Measurements from ENCODE around the gene LYSMD3.

The LYSMD3 gene

GRCh38 chr5:90483206-90483605, 46.2 kb downstream of the LYSMD3 start:
- no peak for DNase-seq (ENCODE audit: low read depth in 2 of 3, low spot score in 2 of 3)

DNA sequence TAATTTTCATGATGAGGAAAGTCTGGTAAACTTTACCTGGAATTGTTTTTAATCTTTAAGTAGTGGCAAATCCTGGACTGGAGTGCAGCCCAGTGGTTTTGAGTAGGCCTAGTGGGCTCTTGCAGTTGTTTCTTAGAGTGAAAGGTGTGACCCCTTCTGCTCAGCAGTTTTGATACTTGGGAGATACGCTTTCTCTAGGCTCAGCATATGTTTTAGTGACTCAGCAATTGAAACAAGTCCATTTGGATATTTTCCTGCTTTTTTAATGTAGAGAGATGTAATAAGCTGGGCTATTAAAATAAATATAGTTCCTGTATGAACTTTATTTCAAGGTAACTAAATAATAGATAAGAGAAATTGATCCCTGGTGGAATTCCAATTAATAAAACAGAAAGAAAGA, 48.7 kb downstream of the LYSMD3 start:
- DNase-seq (ENCODE audit: low read depth in 2 of 3, low spot score in 2 of 3): no peak

DNA sequence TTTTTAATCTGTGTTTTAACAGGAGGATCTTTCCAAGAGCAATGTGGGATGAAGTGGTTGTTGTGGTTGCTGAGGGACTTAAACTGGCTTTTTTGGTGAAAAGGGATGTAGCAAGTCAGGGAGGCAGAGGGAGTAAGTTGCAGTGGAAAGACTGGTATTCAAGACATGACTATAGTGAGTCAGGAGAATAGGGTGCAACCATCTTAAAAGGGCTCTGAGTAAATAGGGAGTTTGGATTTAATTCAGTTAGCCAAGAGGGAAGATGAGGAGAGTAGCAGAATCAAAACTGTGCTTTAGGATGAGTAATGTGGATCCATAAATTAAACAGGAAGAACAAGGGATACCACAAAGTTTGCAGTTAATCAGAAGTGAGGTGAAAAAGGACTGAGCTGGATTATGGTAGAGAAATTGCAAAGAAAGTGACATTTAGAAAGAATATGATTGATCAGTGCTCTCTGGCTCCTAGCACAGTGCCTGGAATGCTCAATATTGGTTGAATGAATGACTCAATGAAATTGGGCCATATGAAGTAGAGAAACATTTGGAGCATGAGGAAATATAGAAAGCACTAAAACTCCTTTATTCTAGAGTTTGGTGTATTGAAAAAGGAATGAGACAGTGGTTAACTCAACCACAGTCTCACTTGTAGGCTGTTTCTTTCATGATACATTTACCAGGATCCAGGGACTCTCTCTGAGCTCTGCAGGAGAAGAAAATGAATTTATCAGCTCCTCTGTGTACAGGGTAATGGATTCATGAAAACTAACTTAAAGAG, 49.6 kb downstream of the LYSMD3 start:
- DNase-seq (ENCODE audit: low read depth in 2 of 3, low spot score in 2 of 3): no peak

DNA sequence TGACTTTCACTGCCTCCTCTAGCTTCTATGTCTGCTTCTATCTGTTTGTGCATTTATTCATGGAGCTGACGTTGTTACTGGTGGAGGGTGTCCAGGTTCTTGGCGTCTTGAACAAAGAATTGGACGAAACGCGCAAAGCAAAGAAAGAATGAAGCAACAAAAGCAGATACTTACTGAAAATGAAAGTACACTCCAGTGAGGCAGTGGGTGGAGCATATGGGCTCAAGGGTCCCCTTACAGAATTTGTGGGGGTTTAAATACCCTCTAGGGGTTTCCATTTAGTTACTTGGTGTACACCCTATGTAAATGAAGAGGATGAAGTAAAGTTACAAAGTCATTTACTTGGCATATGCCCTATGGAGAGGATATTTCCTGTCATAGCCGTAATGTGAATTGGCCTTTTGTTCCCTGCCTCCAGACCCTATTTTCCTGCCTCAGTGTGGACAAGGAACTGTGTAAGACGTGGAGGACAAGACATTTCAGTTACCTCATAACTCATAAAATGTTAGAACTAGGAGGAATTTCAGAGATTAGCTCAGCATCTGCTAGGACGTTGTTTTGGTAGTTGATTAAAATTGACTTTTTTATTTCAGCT, 51.7 kb downstream of the LYSMD3 start:
- DNase-seq (ENCODE audit: low read depth in 2 of 3, low spot score in 2 of 3): no peak

DNA sequence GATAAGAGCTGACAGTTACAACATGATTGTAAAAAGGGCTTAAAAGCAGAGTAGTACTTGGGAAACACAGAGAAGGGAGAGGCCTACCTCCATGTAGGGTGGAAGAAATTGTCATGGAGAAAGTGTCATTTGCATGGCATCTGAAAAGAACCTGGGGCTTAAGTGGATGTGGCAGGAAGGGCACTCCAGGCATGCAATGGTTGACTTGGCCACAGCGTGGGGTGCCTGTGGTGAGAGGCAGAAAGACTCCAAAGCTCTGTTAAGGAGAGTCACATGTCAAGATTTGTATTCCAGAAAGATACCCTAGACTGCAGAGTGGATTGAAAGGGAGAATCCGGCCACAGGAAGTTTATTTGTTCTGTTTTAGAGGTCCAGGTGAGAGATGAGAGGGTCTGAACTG, 52.3 kb downstream of the LYSMD3 start:
- DNase-seq (ENCODE audit: low read depth in 2 of 3, low spot score in 2 of 3): no peak

DNA sequence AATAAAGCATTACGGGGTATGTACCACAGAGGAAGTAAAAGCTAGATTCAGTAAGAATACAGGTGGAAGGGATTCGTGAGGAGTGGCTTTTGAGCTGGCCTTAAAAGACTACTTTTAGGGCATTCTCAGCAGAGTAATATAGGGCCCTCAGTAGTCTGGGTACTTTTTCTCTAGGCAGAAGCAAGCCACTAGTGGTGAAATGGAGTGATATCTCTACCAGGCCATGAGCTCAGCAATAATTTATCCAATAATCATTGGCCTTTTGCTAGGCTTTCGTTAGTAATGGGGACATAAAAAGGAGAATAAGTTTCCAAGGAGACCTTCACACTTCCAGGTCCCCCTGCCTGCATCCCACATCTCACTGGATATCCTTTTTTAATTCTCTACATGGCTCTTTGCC, 53.0 kb downstream of the LYSMD3 start:
- DNase-seq (ENCODE audit: low read depth in 2 of 3, low spot score in 2 of 3): no peak

DNA sequence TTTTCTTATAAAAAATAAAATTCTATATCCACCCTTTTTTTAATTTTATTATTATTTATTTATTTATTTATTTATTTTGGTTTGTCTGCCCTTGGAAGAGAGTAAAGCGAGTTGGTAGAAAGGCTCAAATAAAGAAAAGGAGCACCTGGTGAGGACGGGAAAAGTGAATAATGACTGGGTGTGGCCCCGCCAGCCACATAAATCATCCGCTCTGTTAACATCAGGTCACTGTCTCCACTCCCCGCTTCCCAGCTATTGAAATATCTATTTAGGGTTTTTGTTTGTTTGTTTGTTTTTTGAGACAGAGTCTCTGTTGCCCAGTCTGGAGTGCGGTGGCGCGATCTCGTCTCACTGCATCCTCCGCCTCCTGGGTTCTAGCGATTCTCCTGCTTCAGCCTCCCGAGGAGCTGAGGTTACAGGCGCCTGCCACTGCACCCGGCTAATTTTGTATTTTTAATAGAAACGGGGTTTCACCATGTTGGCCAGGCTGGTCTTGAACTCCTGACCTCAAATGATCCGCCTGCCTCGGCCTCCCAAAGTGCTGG, 53.9 kb downstream of the LYSMD3 start:
- DNase-seq (ENCODE audit: low read depth in 2 of 3, low spot score in 2 of 3): no peak

DNA sequence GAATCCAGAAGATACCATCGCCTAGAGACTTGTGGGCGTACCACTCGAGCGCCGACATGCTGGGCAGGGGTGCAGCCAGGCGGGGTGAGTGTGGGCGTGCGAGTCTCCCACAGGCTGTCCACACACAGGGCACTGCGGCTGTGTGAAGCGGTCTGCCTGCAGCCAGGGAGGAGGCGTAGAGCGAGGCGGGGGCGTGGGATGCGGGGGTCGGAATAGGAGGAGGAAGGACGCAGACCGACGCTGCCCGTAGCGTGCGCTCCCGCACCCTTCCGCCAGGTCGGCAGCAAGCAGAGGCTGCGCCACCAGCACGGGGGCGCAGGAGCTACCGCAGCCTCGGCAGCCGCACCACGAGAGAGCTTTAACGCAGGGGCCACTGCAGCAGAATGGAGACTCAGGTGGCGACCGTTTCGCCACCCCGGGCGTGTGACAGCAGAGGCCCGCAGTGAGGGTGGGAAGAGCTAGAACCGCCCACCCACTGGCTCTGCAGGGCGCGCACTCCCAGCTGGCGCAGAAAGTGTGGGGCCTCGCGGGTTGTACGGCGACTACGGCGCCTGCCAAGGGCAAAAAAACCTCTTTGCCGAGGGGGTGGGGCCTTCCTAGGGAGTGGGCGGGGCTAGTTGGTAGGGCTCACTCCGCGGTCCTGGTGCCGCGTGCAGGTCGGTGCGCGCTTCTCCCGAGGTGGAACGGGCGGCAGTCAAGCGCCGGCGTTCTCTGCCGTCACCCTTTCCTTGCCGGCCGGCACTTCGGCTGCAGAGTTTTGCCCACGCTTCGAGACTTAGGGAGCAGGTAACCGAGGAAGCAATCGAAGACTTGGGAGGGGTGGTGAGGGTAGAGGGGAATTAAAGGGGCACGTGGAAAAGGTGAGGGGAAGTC, 54.9 kb downstream of the LYSMD3 start, which contains the start of the genes MBLAC2 and POLR3G:
Gene MBLAC2 (minus strand): TSS at position 537 of the 873 bp plus-strand sequence. CDS start 479 bp downstream, at position 58.
Gene POLR3G (plus strand): TSS at position 630 of the 873 bp plus-strand sequence. CDS start 10,704 bp downstream, outside the sequence.
- peak; percentile 79 to 89 (median 84) for DNase-seq (ENCODE audit: low read depth in 2 of 3, low spot score in 2 of 3)

DNA sequence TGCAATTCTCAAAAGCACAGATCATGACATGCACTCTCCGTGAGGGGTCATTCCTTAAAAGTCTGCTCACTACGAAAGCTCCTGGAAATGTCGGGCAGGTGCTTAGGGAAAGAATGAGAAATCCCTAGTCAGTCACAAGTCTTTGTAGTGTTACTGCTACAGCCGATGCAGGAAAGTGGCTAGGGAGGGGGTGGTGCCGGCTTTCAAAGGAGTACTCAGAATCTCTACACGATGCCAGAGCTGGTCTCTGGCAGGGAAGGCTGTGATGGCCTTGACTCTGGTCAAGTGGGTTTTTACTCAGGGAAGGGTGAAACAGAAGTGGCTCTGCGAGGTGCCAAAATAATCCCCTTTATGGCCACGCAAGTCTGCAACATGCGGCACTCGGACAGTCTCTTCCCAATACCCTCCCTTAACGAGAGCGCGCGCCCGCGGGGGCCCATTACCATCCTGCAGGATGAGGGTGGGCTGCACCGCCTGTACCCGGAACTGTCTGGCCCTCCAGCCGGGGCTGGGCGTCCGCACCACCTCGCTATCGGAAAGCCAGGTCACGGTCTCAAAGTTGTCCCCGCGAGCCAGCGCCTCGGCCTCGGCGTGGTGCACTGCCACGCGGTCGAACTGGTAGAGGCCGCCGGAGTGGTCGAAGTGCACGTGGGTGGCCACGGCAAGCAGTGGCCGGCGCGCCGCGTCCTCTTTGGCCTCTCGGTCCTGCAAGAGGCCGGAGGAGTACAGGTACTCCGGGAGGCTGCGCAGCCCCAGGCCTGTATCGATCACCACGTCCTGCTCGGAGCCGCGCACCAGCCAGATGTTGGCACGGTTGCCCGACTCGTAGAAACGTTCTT, 55.8 kb downstream of the LYSMD3 start:
- DNase-seq (ENCODE audit: low read depth in 2 of 3, low spot score in 2 of 3): peak in 2 of 3 experiments; percentile 14 to 23

DNA sequence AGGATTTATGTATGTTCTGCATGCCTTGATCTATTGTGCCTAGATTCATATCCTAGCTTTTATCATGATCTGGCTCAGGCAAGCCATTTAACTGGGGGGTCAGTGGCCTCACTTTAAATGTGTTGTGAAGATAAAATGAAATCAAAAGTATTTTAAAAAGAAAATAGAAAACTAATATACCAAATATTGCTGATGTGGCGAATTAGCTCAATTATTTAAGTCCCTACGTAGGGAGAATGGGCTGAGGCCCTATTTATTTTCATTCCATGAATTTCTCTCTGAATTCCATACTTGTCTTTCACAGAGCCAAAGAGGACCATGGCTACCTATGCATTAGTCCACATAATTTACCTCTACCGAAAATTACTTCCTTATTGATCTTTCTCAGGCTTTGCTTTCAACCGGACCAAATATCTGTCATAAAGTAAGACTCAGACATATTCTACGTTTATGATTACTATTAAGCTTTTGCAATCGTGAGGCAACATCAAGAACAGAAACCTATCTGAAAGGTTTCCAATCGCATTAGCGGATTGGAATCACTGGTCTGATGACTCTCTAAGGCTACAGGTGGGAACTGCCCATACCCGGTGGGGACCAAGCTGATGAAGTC, 56.5 kb downstream of the LYSMD3 start:
- DNase-seq (ENCODE audit: low read depth in 2 of 3, low spot score in 2 of 3): no peak

Measured in activated CD8-positive, alpha-beta memory T cell treated with anti-CD3 and anti-CD28 coated beads for 48 hours (primary cell).